Stromal cell of bone marrow (primary cell): Measurements from ENCODE around the gene PSEN2.

Source experiments
- DNase-seq: peaks from one replicate; pipeline ENCODE4 v3.0.0-alpha.2; 2012; ENCODE audit warnings: low read depth

The PSEN2 gene

GRCh38 chr1:226887006-226887405 lies 16.6 kb downstream of the PSEN2 start:
- DNase-seq: no peak

- DNase-seq: no peak
Measured at GRCh38 chr1:226888021-226888420, 17.6 kb downstream of the PSEN2 start.

DNA sequence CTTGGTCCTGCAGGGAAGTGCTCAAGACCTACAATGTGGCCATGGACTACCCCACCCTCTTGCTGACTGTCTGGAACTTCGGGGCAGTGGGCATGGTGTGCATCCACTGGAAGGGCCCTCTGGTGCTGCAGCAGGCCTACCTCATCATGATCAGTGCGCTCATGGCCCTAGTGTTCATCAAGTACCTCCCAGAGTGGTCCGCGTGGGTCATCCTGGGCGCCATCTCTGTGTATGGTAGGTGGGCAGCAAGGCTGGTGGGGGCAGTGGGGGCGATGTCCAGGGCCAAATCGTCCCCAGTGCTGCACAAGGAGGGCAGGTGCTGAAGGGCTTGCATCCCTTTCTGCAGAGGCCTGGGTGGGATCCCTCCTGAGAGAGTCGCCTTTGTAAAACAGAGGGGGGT lies 18.4 kb downstream of the PSEN2 start:
- no peak for DNase-seq

DNA sequence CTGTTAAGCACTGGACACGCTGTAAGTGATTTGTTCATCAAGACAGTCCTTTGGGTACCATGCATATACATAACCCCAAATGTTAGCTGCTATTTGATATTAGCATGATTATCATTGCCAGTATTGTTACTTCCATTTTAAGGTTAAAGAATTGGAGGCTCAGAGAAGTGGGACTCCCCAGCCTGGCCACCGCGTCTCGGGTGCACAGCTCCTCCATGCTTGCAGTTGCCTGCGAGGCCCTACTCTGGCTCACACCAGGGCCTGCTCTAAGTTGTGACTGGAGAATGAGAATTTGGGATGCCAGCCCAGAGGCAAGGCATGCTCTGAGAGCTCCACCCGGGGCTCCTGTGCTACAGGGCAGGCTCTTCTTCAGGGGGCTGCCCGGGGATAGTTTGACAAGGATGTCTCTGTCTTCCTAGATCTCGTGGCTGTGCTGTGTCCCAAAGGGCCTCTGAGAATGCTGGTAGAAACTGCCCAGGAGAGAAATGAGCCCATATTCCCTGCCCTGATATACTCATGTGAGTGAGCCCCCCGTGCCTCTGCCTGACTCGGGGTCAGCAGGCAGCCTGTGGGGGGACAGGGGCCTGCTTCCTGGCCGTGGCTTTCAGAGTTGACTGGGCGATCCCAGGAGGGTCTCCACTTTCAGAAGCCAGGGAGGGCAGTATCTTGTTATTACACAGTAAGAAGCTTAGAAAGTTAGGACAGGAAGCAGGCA lies 19.4 kb downstream of the PSEN2 start:
- no peak for DNase-seq

DNA sequence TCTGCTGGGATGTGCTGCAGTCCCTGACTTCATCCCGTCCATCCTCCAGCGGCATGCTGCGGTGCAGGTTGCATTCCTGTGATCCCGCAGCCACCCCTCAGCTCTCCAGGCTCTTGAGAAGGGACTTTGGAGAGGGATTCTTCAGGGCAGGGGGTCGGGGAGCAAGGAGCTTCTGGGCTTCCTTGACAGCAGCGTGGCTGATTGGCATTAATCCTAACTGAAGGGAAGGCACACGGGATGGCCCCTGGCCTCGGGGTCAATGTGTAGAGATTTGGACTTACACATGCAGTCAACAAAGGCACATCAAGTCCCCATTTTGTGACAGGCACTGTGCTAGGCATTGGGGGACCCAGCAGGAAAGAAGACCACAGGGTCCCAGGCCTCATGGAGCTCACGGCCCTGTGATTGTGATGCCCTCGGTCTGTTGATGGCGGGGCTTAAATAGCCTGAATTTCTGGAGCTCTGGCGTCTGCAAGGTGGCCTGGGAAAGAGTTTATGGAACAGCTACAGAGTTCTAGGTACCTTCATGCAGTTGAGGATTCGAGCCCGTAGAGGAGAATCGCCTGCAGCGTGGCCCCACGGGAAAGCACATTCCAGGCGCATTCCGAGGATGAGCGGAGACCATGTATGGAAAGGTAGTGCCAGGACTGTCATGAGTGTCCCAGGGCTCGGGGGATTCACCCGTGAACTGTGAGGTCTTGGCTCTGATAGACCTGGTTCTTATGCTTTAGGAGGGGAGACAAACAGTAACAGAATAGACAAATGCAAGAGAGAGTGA lies 20.1 kb downstream of the PSEN2 start:
- no peak for DNase-seq

- DNase-seq: no peak
Measured at GRCh38 chr1:226891346-226891745, 20.9 kb downstream of the PSEN2 start.

DNA sequence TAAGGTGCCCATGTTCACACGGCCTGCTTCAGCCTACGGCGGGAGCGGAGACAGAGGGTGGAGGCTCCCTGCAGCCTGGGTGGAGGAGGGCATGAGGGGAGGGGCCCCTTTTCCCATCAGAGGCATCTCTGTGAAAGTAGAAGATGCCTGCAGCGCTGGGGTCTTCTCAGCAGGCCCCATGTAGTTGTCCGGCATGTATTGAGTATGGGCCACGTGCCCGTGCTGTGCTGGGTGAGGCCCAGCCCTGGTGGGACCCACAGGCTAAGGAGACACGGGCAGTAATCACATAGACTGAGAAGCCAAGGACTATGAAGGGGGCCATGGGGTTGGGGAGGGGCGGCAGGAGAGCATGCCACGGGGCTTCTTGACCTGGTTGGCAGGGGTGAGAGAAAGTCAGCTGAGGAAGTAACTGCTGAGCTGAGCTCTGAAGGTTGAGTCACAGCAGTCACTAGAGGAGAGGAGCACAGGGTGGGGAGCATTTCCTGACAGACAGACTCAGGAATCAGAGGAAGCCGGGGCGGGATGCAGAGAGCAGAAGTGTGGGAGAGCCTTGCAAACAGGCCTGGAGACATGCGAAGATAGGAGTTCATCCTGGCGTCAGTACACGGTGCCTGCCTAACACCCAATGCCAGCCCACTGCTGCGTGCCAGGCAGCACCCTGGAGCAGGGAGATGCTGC lies 21.6 kb downstream of the PSEN2 start:
- DNase-seq: no peak

GRCh38 chr1:226892524-226892875 lies 22.1 kb downstream of the PSEN2 start:
- no peak for DNase-seq

- DNase-seq: no peak
Measured at GRCh38 chr1:226893936-226894335, 23.5 kb downstream of the PSEN2 start.

- no peak for DNase-seq
Measured at GRCh38 chr1:226894826-226895225, 24.4 kb downstream of the PSEN2 start.

GRCh38 chr1:226895644-226896043 lies 25.2 kb downstream of the PSEN2 start:
- no peak for DNase-seq

GRCh38 chr1:226898246-226898645 lies 27.8 kb downstream of the PSEN2 start:
- DNase-seq: no peak

- no peak for DNase-seq
Measured at GRCh38 chr1:226901421-226901820, 31.0 kb downstream of the PSEN2 start.

- DNase-seq: no peak
Measured at GRCh38 chr1:226902601-226903000, 32.2 kb downstream of the PSEN2 start.

DNA sequence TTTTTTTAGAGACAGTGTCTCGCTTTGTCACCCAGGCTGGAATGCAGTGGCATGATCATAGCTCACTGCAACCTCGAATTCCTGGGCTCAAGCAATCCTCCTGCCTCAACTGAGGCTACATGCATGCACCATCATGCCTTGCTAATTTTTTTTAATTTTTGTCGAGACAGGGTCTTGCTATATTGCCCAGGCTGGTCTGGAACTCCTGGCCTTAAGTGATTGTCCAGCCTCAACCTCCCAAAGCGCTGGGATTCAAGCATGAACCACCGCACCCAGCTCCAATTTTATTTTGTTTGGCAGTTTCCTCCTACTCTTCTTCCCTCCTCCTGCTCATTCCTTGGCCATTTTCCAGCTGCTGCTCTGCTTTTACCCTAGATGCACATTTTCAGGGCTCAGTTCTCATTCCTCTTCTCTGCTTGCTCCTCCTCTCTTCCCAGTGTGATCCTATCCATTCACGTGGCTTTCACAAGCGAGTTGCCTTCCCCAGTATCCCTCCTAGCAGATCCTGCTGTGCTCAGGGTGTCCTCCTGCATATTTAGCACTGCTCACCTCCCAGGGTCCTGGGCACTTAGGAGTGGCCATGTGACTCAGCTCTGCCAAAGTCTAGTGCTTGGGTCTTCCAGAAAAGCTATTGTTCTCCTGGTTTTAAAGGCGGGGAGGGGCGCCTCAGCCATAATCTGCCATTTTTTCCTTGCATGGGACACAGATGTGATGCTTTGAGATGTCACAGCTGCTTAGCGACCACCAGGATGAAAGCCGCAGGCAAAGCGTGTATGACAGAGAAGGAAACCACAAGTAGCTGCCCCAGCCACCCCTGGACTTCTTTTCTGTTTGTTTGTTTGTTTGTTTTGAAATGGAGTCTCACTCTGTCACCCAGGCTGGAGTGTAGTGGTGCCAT lies 33.7 kb downstream of the PSEN2 start:
- DNase-seq: peak; percentile 70

- no peak for DNase-seq
Measured at GRCh38 chr1:226904772-226905171, 34.4 kb downstream of the PSEN2 start.

DNA sequence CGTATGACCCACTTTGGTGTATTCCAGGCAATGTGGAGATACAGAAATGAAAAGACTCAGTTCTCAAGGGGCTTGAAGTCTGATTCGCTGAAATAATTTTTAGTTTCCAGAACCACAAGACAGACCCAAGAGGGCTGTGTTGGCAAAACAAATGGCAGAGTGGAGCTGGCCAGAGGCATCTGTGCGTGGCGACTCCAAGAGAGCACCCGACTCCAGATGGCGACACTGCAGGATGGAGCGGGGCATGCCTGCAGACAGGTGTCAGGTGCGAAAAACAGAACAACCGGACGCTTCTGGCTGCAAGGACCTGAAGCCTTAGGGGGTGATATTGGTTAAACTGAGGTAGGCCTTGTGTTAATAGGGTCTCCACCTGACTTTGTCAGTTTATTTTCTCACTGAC lies 38.0 kb downstream of the PSEN2 start:
- DNase-seq: no peak

GRCh38 chr1:226908913-226909312 lies 38.5 kb downstream of the PSEN2 start:
- no peak for DNase-seq

DNA sequence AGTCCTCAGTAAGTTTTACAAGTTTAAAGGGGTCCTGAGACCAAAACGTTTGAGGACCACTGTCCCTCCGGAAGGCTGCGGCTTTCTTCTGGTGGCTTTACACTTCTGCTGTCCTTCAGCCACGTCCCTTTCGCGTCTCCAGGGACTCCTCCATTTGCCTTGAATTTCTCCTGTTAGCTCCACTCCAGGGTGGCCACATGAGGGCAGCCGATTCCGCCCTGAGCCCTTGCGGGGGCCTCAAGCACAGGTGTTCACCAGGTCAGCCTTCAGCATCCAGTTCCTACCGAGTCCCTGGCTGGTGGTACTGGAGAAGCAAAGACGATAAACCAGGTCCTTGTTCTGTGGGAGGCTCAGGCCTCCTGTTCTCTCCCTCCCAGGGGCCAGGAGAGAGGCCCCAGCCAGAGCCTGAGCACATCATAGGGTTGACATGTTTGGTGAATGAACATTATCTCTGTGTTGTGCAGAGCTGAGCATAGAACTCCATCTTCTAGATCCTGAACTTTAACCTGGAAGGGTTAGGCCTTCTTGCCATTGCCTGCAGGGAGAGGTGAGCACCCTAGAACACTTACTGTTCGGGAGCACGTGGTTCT lies 42.3 kb downstream of the PSEN2 start:
- no peak for DNase-seq

- DNase-seq: no peak
Measured at GRCh38 chr1:226915672-226915995, 45.2 kb downstream of the PSEN2 start.

DNA sequence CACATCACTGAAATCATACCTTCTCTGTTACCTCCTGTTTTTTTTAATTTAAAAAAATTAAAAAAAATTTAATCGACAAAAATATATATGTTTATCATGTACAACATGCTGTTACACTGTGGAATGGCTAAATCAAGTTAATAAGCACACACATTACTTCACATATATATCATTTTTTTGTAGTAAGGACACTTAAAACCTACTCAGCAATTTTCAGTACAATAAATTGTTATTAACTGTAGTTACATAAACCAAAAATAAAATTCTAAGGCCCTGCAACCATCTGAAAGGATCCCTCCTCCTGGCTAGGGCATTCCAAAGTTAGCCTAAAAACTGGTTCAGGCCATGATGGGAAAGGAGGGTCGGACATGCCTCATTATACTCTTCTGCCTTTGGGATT lies 46.1 kb downstream of the PSEN2 start:
- no peak for DNase-seq

DNA sequence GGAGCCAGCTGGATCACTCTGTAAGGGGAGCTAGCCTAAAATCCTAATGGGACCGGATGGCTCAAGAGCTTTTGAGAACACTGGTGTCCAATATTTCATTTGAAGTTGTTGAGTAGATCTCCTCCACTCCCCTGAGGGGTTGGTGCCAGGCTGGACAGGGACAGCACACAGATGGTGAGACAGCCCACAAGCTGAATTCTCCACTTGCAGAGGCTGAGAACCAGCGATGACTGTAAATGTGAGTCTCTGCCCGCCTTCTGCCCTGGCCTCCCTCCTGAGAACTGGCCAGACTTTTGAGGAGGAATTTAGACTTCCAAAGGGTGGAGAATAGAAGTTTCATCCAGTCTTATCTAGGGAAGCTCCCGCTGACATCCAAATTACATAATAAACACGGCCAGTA lies 49.2 kb downstream of the PSEN2 start:
- no peak for DNase-seq
